Aorta (tissue), 5 donors: ENCODE data around the gene FHAD1. TPM values are rescaled to one million over a fixed set of nuclear protein-coding genes. Genes with fewer than 3 reads are reported as not detected.
"Not testable (repeated sequence)": the region's sequence is repeated elsewhere in the genome, so short reads cannot be mapped to it uniquely, and the experiment has no call there.

Source experiments
- ATAC-seq: fragments of 200-7000 bp; cut with Tn5 transposase; one replicate; pipeline ENCODE4 v1.9.1; 2022; ENCODE audit warnings: moderate library complexity; ENCODE audit not compliant: low FRiP score
- DNase-seq, 2 donors: peaks; one replicate each; pipeline ENCODE4 v3.0.0-alpha.2; 2020
- H3K27ac ChIP-seq, 2 donors: one replicate each; pipeline ENCODE4 v1.5.1; 2013; ENCODE audit warnings: low read length in 2 of 2, mild to moderate bottlenecking in 2 of 2, moderate library complexity in 2 of 2, control low read depth in 1 of 2, inconsistent platforms in 1 of 2, low read depth in 1 of 2
- H3K27me3 ChIP-seq, 2 donors: one replicate each; pipeline ENCODE4 v1.6.1; 2013; ENCODE audit warnings: control low read depth in 1 of 2, low read length in 1 of 2, mild to moderate bottlenecking in 1 of 2, moderate library complexity in 1 of 2; ENCODE audit not compliant: insufficient read depth in 2 of 2, control insufficient read depth in 1 of 2
- H3K36me3 ChIP-seq, 2 donors: one replicate each; pipeline ENCODE4 v1.6.1; 2013; ENCODE audit warnings: control low read depth in 1 of 2, low read length in 1 of 2, mild to moderate bottlenecking in 1 of 2; ENCODE audit not compliant: insufficient read depth in 2 of 2, control insufficient read depth in 1 of 2
- H3K4me1 ChIP-seq, 2 donors: one replicate each; pipeline ENCODE4 v1.6.1; 2013; ENCODE audit warnings: low read length in 2 of 2, control low read depth in 1 of 2, mild to moderate bottlenecking in 1 of 2, moderate library complexity in 1 of 2; ENCODE audit not compliant: insufficient read depth in 2 of 2, control insufficient read depth in 1 of 2
- H3K4me3 ChIP-seq, 2 donors: one replicate each; pipeline ENCODE4 v1.5.1; 2013; ENCODE audit warnings: low read length in 2 of 2, control low read depth in 1 of 2, mild to moderate bottlenecking in 1 of 2
- H3K9me3 ChIP-seq: one replicate; pipeline ENCODE4 v1.6.1; 2013; ENCODE audit warnings: mild to moderate bottlenecking, low read length; ENCODE audit not compliant: control insufficient read depth
- WGBS, 2 donors: extraction: QIAGEN DNeasy Blood & Tissue Kit; methylation state at CpG; one replicate each; pipeline ENCODE4 v1.1.7; 2013; 5-methylcytosine and 5-hydroxymethylcytosine counted together
- intact Hi-C, 2 donors: fragments of 100-400 bp; cut with DNase I; formaldehyde crosslinking; loops; one replicate each; pipeline versions ENCODE4 v1.14.2 to v1.15.0; 2022
- polyA plus RNA-seq, 2 donors: library from polyadenylated mRNA; stranded (reverse); fragments of 200-250 nt; gene quantifications; one replicate each; pipeline ENCODE4 v1.2.3, GENCODE V29; 2013
- total RNA-seq, 2 donors: library from RNA; stranded (reverse); fragmentation: NEBNext Ultra II Directional; extraction: Animal tissue kit (Norgen Biotek cat#: 25700); gene quantifications; one replicate each; pipeline ENCODE4 v1.2.1, GENCODE V29; 2021
- donor health status: healthy with polysubstance abuse.
- donor health status: Bipolar disorder and iron deficiency.
- donor health status: DM: no; HTN: no; CAD: no.
- donor health status: DM: no; HTN: no; CAD: no.
- donor health status: DM: yes; HTN: yes; CAD: no.

Gene FHAD1
- total and polyA plus RNA-seq, 4 donors: 0.03 to 2.7 (median 0.32) TPM; not detected in 1

DNA sequence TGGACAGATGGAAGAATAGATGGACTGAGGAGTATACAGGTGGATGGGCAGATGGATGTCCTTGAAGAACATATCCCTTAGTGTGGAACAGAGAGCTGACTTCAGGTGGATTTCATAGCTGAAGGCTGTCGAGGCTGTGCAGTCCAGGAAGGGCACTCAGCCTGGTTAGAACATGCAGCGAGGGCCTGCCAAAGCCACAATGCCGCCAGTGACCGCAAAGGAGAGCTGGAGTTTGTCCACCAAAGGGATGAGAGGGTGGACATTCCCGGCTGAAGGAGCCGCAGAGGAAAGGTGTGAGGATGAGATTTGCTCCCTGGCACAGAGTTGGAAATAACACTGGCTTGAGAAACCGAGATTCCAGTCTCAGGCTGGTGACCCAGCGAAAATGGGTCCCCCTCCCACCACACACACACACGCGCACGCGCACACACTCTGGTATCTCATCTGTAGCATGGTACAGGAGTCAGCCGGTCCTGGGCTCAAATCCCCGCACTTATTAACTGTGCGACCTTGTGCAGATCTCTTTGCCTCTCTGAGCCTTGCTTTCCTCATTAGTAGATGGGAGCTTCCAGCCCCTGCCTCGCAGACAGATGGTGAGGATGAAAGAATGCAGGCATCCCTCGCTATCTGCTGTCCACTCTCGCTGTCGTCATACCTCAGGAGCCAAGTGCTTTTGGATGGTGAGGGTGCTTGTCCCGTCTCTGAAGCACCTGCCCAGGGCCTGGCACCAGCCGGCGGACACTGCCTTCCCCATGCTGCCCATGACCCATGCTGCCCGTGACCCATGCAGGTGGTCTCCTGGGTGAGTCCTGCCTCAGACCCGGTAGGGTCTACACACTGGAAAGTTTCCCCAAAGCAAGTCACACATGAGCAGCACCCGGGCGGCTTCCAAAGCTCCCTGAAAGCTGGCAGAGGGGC lies 135.8 kb downstream of the FHAD1 start:
- Histone ChIP-seq H3K4me1 (no peaks in the 10 kb centered on the region), H3K27ac (no peak overlapping the region), H3K9me3 (no peaks in the 10 kb centered on the region), H3K27me3 (no peaks in the 10 kb centered on the region), H3K4me3 (no peak overlapping the region), H3K36me3 (no peaks in the 10 kb centered on the region)
- DNase-seq (no peak), ATAC-seq (no peak)
- WGBS, 2 donors: 95% methylated on average over 26 of the region's 26 CpGs
- intact Hi-C loops: no loop called here

DNA sequence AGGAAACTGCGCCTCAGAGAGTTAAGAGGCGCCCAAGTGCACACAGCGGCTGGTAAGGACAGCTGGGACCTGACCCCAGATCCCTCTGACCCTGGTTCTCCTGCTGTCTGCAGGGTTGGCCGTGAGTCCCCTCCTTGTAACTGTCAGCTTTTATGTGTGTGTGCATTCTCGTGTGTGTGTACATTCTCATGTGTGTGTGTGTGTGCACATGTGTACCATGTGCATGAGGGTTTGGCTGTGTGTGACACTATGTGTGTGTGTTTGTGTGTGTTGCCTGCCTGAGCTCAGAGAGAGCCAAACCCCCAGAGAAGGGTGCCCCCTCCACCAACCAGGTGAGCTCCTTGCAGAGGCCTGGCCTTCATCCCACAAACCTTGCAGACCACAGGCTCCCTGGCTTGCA lies 136.8 kb downstream of the FHAD1 start:
- WGBS, 2 donors: 96 to 98% methylated on average over 5 of the region's 5 CpGs
- Histone ChIP-seq H3K9me3 (no peaks in the 10 kb centered on the region), H3K4me1 (no peaks in the 10 kb centered on the region), H3K36me3 (no peaks in the 10 kb centered on the region), H3K4me3 (no peak overlapping the region), H3K27ac (no peak overlapping the region), H3K27me3 (no peaks in the 10 kb centered on the region)
- DNase-seq: no peak
- intact Hi-C loops: no loop called here
- no peak for ATAC-seq

DNA sequence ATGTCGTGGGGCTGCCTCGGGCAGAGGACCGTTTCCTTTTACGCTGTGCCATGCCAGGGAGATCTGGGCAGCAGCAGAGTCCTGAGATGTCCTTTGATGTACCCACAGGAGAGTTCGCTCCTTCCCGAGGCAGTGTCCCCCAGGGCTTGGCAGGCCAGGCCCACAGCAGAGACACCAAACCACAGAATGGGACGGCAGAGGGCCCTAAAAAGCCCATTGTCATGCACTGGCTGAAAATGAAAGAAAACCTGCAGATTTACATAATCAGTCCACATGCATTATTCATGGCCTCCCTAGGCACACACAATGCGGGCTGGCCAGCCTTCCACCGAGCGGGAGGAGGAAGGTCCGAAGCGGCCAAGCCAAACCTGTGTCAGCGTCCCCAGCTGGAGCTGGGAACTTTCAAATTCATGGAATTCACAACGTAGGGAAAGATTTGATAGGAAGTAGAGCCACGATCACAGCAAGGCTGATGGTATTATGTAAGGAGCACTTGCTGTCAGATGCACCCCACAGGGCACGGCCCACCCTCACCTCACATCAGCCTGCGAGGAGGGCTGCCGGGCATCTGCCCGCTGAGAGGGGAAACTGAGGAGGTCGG lies 137.4 kb downstream of the FHAD1 start:
- WGBS, 2 donors: 56 to 76% methylated on average over 20 of the region's 20 CpGs
- no peaks in the 10 kb centered on the region for H3K9me3 ChIP-seq
- no peak for DNase-seq
- no peaks in the 10 kb centered on the region for H3K36me3 ChIP-seq
- intact Hi-C loops: no loop called here
- H3K4me3 ChIP-seq: no peak overlapping the region
- ATAC-seq: no peak
- no peaks in the 10 kb centered on the region for H3K4me1 ChIP-seq
- no peak overlapping the region for H3K27ac ChIP-seq
- no peaks in the 10 kb centered on the region for H3K27me3 ChIP-seq

DNA sequence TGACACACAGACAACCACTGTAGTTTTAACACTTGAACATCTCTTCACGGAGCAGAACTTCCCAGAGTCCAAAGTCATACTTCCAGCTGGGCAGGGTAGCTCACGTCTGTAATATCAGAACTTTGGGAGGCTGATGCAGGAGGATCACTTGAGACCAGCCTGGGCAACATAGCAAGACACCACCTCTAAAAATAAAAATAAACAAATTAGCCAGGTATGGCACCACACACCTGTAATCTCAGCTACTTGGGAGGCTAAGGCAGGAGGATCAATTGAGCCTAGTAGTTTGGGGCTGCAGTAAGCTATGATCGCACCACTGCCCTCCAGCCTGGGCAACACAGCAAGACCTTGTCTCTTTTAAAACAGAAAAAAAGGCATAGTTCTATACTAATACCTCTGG lies 138.4 kb downstream of the FHAD1 start:
- no peaks in the 10 kb centered on the region for H3K4me1 ChIP-seq
- intact Hi-C loops: no loop called here
- ATAC-seq (no peak), DNase-seq (no peak)
- no peaks in the 10 kb centered on the region for H3K27me3 ChIP-seq
- no peaks in the 10 kb centered on the region for H3K36me3 ChIP-seq
- H3K27ac ChIP-seq: no peak overlapping the region
- WGBS, 2 donors: 95% methylated on average over 3 of the region's 3 CpGs
- H3K4me3 ChIP-seq: no peak overlapping the region
- H3K9me3 ChIP-seq: no peaks in the 10 kb centered on the region

DNA sequence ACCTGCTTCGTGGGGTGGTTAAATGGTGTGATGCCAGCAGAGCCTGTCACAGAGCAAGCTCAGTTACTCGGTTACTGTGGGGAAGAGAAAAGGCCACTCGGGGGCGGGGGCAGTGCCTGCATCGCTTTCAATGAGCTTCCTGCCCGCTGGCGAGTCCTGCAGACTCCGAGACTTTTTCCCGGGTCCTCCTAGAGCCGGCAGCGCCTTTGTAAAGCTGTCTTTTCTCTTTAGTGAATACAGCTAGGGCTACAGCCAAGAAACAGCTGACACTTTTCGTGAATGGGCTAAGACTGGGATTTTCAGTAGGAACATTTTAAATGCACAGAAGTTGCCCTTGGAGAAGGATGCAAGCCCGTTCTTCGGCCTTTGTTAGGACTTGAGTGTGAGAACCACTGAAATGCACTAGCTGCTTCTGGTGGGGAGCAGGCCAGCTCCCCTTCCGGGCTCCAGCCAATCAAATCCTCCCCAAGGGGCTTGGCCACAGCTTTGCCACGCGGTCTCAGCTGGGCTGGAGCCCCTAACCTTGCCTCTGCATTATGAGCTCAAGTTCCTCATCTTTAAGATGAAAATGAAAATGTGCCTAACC lies 139.2 kb downstream of the FHAD1 start:
- no peak for DNase-seq
- ATAC-seq: no peak

DNA sequence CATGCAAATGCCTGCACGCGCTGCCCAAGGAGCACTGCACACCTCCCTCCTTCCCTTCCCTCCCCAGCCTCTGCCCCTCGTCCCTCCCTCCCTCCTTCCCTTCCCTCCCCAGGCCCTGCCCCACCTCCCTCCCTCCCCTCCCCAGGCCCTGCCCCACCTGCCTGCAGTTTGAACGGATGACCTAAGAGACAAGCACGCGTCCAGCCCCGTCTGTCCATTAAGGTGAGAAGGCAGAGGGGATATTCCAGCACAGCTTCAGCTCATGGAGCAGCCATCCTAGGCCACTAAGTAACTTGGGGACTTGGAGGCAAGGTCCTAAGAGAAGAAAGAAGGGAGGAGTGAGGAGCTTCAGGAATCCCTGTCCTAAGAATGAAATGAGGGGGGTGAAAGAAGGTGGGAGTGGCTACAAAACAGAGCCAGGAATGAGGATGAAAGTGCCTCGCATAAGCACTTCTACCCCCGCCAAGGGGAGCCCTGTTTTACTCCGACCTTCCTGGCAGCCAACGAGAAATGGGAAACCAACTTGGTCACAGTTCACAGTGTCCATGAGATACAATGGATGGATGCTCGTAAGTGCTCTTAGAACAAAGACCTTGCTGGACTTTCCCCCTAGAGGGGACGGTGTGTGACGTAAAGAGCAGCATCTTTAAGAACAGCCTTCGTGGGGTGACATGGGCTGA lies 141.3 kb downstream of the FHAD1 start:
- no peaks in the 10 kb centered on the region for H3K4me1 ChIP-seq
- no peak overlapping the region for H3K27ac ChIP-seq
- H3K27me3 ChIP-seq: no peaks in the 10 kb centered on the region
- ATAC-seq (no peak), DNase-seq (no peak)
- H3K9me3 ChIP-seq: no peaks in the 10 kb centered on the region
- intact Hi-C loops: no loop called here
- 79 to 92% methylated on average over 15 of the region's 15 CpGs for WGBS, 2 donors
- H3K4me3 ChIP-seq: no peak overlapping the region
- no peaks in the 10 kb centered on the region for H3K36me3 ChIP-seq

More for the DNA sequence above, 139.2 kb downstream of the FHAD1 start:
- no peak overlapping the region for H3K4me3 ChIP-seq
- no peaks in the 10 kb centered on the region for H3K4me1 ChIP-seq
- no peaks in the 10 kb centered on the region for H3K36me3 ChIP-seq
- no peak overlapping the region for H3K27ac ChIP-seq
- intact Hi-C loops: no loop called here
- 7% methylated on average over 17 of the region's 17 CpGs for WGBS, 2 donors
- no peaks in the 10 kb centered on the region for H3K9me3 ChIP-seq
- no peaks in the 10 kb centered on the region for H3K27me3 ChIP-seq

DNA sequence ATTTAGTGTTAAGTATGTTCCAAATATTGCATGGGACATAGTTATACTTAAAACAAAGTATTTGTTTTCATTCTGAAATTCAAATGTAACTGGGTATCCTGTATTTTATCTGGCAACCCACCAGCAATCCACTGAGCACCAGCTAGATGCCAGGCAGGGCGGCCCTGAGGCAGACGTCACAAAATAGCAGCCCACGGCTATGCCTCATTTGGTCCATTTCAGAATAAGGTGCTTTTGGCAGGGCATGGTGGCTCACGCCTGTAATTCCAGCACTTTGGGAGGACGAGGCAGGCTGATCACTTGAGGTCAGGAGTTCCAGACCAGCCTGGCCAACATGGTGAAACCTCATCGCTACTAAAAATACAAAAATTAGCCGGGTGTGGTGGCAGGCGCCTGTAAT lies 142.8 kb downstream of the FHAD1 start:
- DNase-seq, H3K27ac ChIP-seq, H3K36me3 ChIP-seq, H3K4me1 ChIP-seq, ATAC-seq, H3K9me3 ChIP-seq, H3K4me3 ChIP-seq, intact Hi-C loops, H3K27me3 ChIP-seq: not testable (repeated sequence)
- WGBS, 2 donors: 39% methylated on average over 8 of the region's 8 CpGs

DNA sequence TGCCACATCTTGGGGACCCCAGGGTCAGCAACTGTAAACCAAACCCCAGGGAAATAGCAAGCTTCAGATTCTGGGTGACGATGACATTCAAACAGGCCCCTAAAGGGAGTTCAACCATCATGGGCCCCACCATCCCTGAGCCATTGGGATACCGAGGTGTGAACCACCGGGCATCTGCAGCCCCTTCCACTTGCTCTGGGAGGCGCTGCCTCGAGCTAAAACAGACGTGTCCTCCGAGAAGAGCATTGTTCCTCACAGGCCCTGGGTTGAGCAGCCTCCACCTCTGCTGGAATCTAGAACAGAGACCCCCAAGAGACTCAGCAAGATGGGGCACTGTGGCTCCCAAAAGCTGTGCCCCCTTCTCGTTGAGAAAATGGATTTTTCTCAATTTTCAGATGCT lies 143.6 kb downstream of the FHAD1 start:
- Histone ChIP-seq H3K9me3 (no peaks in the 10 kb centered on the region), H3K27ac (no peak overlapping the region), H3K4me1 (no peaks in the 10 kb centered on the region), H3K4me3 (no peak overlapping the region), H3K27me3 (peaks cover 0 to 1% of the 10 kb centered on the region in 2 donors), H3K36me3 (no peaks in the 10 kb centered on the region)
- no peak for DNase-seq
- intact Hi-C loops: no loop called here
- ATAC-seq: no peak
- 95 to 96% methylated on average over 8 of the region's 8 CpGs for WGBS, 2 donors
